Panc1 (cell line): ENCODE measurements around the gene FAP. TPM values are rescaled to one million over a fixed set of nuclear protein-coding genes. Genes with fewer than 3 reads are reported as not detected.

Experiments used
- ATAC-seq: fragments of 200-7000 bp; cut with Tn5 transposase; 2 replicates; pipeline ENCODE4 v1.9.1; 2020; ENCODE audit warnings: mild to moderate bottlenecking, moderate library complexity
- BruUV-seq: library from RNA; stranded (reverse); fragments of 400-500 nt; replicated peaks from 2 replicates; lab custom pipeline; 2021; lab: Mats Ljungman, UMichigan
- CTCF ChIA-PET: fragments of 300-600 bp; sonication (Branson Sonifier 250); formaldehyde crosslinking; loops from one replicate; lab custom pipeline; 2022; ENCODE audit warnings: antibody characterized with exemption; lab: Charles Lee
- POLR2A ChIA-PET: fragments of 300-600 bp; sonication (Branson Sonifier 250); formaldehyde crosslinking; loops from one replicate; lab custom pipeline; 2022; ENCODE audit warnings: antibody characterized with exemption; lab: Charles Lee
- DNase-seq: peaks from one replicate; pipeline ENCODE4 v3.0.0-alpha.2; 2010; ENCODE audit warnings: low read depth, low spot score
- H3K27ac ChIP-seq: 2 replicates; pipeline ENCODE4 v1.5.1; 2011; ENCODE audit warnings: mild to moderate bottlenecking, low read length, inconsistent platforms
- H3K27me3 ChIP-seq: fragments of 200-500 bp; sonication (Bioruptor generic); 2 replicates; pipeline ENCODE4 v1.6.0; 2014; ENCODE audit warnings: low read length, inconsistent platforms; ENCODE audit not compliant: control insufficient read depth, insufficient read depth
- H3K36me3 ChIP-seq: fragments of 200-500 bp; sonication (Bioruptor generic); 2 replicates; pipeline ENCODE4 v1.5.1; 2014; ENCODE audit warnings: inconsistent platforms, mild to moderate bottlenecking, low read length, moderate library complexity; ENCODE audit not compliant: control insufficient read depth, insufficient read depth
- H3K4me1 ChIP-seq: 2 replicates; pipeline ENCODE4 v1.5.1; 2011; ENCODE audit warnings: inconsistent platforms, mild to moderate bottlenecking, low read length, moderate library complexity; ENCODE audit not compliant: control insufficient read depth, insufficient read depth
- H3K4me3 ChIP-seq, 2 experiments: 2 replicates each; pipeline ENCODE4 v1.5.1; 2011 to 2012; ENCODE audit warnings: low read depth in 2 of 2, low read length in 2 of 2, mild to moderate bottlenecking in 2 of 2, inconsistent platforms in 1 of 2, moderate library complexity in 1 of 2
- H3K9me3 ChIP-seq: fragments of 200-500 bp; sonication (Bioruptor generic); 2 replicates; pipeline ENCODE4 v1.5.1; 2014; ENCODE audit warnings: low read depth, mild to moderate bottlenecking, inconsistent platforms, low read length, moderate library complexity; ENCODE audit not compliant: control insufficient read depth, insufficient read depth
- POLR2AphosphoS5 ChIP-seq: IDR thresholded peaks from 2 replicates; pipeline ENCODE4 v1.6.1; 2012; ENCODE audit warnings: mild to moderate bottlenecking, low read depth, low read length, moderate library complexity
- SIN3A ChIP-seq: IDR thresholded peaks from 2 replicates; pipeline ENCODE4 v1.6.1; 2012; ENCODE audit warnings: low read depth, mild to moderate bottlenecking, low read length, moderate library complexity, borderline replicate concordance; ENCODE audit not compliant: insufficient read depth
- TCF7L2 ChIP-seq: IDR thresholded peaks from 2 replicates; pipeline ENCODE4 v1.6.1; 2011; ENCODE audit warnings: mild to moderate bottlenecking, low read depth, low read length, inconsistent platforms
- in situ Hi-C: cut with HindIII; loops from 2 replicates; pipeline ENCODE4 v1.10.0; 2016; ENCODE audit warnings: low sequenced_read_pairs, low pct_unique_long_range_greater_than_20kb
- intact Hi-C: fragments of 100-400 bp; cut with micrococcal nuclease; formaldehyde crosslinking; loops from one replicate; pipeline ENCODE4 v1.10.0; 2022; ENCODE audit not compliant: unreplicated experiment
- total RNA-seq: library from RNA; stranded (reverse); gene quantifications from one replicate; pipeline ENCODE4 v1.2.1, GENCODE V29; 2021; ENCODE audit not compliant: unreplicated experiment
- TF ChIP-seq, protein P1 (sequence below): fragments of 450-650 bp; IDR thresholded peaks from 2 replicates; pipeline ENCODE4 v1.5.1; 2017; ENCODE audit warnings: mild to moderate bottlenecking
- TF ChIP-seq, protein P2 (sequence below), 2 experiments: IDR thresholded peaks; 2 replicates each; pipeline ENCODE4 v1.6.1; 2011 to 2012; ENCODE audit warnings: low read depth in 2 of 2, control low read depth in 1 of 2, low read length in 1 of 2, mild to moderate bottlenecking in 1 of 2, moderate library complexity in 1 of 2; ENCODE audit not compliant: insufficient read depth in 1 of 2

FAP gene
- total RNA-seq, 1 experiment from 2014 or later, result not detected

DNA sequence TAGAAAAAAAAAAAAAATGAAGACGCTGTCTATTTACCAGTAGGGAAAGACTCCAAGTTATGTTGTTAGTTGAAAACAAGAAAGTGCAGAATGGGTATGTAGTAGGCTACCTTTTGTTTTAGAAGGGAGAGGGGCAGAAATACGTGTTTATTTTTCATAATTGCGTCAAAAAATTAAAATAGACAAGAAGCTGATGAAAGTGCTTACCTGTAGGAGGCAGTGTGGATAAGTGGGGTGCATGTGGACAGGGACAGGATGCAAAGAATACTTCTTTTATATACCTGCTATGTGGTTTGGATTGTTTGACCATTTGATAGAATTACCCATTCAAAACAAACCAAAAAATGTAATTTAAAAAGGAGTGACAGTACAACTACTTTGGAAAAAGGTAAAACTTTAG is 88.2 kb downstream of the FAP start:
- no peaks in the 10 kb centered on the region for H3K4me1 ChIP-seq
- no peak overlapping the region for H3K27ac ChIP-seq
- intact Hi-C loops, result no loop called here
- no peak for ATAC-seq
- no peaks in the 10 kb centered on the region for H3K27me3 ChIP-seq
- in situ Hi-C loops, result no loop called here
- no peaks in the 10 kb centered on the region for H3K9me3 ChIP-seq
- TF ChIP-seq SIN3A, result no peak
- DNase-seq, result no peak
- ChIA-PET CTCF (no interaction called here), POLR2A (no interaction called here)
- no peak overlapping the region for H3K4me3 ChIP-seq
- no peaks in the 10 kb centered on the region for H3K36me3 ChIP-seq
- no TSS peak for BruUV-seq

GRCh38 chr2:162153608-162154224 is 89.5 kb downstream of the FAP start:
- Histone ChIP-seq H3K9me3 (no peaks in the 10 kb centered on the region), H3K36me3 (no peaks in the 10 kb centered on the region), H3K27ac (no peak overlapping the region), H3K27me3 (no peaks in the 10 kb centered on the region; the same call in 1 of the 2 replicates), H3K4me1 (no peaks in the 10 kb centered on the region), H3K4me3 (no peak overlapping the region)
- TF ChIP-seq, protein P1, sequence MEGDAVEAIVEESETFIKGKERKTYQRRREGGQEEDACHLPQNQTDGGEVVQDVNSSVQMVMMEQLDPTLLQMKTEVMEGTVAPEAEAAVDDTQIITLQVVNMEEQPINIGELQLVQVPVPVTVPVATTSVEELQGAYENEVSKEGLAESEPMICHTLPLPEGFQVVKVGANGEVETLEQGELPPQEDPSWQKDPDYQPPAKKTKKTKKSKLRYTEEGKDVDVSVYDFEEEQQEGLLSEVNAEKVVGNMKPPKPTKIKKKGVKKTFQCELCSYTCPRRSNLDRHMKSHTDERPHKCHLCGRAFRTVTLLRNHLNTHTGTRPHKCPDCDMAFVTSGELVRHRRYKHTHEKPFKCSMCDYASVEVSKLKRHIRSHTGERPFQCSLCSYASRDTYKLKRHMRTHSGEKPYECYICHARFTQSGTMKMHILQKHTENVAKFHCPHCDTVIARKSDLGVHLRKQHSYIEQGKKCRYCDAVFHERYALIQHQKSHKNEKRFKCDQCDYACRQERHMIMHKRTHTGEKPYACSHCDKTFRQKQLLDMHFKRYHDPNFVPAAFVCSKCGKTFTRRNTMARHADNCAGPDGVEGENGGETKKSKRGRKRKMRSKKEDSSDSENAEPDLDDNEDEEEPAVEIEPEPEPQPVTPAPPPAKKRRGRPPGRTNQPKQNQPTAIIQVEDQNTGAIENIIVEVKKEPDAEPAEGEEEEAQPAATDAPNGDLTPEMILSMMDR, result peak; percentile 70
- TF ChIP-seq POLR2AphosphoS5, result no peak
- DNase-seq (peak; percentile 46), ATAC-seq (peak; percentile 86)
- in situ Hi-C loops, result no loop called here
- intact Hi-C loops, result loop anchor here (2.0 kb wide), 1 partner anchor 145 kb away; no protein-coding TSS in a partner anchor
- BruUV-seq, result no TSS peak
- POLR2A ChIA-PET, result no interaction called here
- CTCF ChIA-PET, result interaction anchor here (0.6 kb wide), 1 partner anchor 144 kb away, joined by 3 read pairs; no protein-coding TSS in a partner anchor

DNA sequence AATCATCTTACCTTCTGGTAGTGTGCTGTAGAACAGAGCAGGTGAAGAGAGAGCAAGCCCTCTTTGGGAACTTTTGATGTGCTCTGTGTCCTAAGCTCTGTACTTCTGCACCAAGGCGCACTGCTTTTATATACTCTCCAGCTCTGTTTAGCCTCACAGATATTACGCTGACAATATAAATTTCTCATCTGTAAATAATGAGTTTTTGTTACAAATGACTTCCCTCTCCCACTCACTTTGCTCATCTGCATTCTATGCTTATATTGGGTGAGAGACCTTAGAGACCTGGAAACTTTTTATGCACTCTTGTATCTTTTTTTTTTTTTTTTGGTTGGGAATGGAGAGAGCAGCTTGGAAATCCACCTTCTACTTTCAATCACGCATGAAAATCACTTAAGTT is 91.1 kb downstream of the FAP start, which contains the start of gene GCG:
Gene GCG (minus strand): TSS at position 101 of the 400 bp plus-strand sequence. CDS start 3,069 bp downstream, outside the sequence.
- intact Hi-C loops, result loop anchor here (2.0 kb wide), 1 partner anchor 147 kb away; no protein-coding TSS in a partner anchor
- H3K4me3 ChIP-seq, result no peak within 1 kb of the TSS
- TF ChIP-seq, protein P1, result no peak
- TF ChIP-seq, protein P2, sequence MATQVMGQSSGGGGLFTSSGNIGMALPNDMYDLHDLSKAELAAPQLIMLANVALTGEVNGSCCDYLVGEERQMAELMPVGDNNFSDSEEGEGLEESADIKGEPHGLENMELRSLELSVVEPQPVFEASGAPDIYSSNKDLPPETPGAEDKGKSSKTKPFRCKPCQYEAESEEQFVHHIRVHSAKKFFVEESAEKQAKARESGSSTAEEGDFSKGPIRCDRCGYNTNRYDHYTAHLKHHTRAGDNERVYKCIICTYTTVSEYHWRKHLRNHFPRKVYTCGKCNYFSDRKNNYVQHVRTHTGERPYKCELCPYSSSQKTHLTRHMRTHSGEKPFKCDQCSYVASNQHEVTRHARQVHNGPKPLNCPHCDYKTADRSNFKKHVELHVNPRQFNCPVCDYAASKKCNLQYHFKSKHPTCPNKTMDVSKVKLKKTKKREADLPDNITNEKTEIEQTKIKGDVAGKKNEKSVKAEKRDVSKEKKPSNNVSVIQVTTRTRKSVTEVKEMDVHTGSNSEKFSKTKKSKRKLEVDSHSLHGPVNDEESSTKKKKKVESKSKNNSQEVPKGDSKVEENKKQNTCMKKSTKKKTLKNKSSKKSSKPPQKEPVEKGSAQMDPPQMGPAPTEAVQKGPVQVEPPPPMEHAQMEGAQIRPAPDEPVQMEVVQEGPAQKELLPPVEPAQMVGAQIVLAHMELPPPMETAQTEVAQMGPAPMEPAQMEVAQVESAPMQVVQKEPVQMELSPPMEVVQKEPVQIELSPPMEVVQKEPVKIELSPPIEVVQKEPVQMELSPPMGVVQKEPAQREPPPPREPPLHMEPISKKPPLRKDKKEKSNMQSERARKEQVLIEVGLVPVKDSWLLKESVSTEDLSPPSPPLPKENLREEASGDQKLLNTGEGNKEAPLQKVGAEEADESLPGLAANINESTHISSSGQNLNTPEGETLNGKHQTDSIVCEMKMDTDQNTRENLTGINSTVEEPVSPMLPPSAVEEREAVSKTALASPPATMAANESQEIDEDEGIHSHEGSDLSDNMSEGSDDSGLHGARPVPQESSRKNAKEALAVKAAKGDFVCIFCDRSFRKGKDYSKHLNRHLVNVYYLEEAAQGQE (IDR thresholded peaks at IDR 0.05; ENCODE audit: insufficient read depth in 1 of 2, low read depth in 2 of 2, low read length in 1 of 2), result no peak
- TF ChIP-seq TCF7L2, result no peak
- TF ChIP-seq POLR2AphosphoS5, result no peak
- TF ChIP-seq SIN3A, result no peak
- in situ Hi-C loops, result no loop called here
- H3K4me1 ChIP-seq, result no peaks in the 10 kb centered on the region
- CTCF ChIA-PET, result no interaction called here
- no peaks in the 10 kb centered on the region for H3K9me3 ChIP-seq
- H3K27ac ChIP-seq, result no peak within 1 kb of the TSS
- DNase-seq (no peak), ATAC-seq (no peak)
- no TSS peak for BruUV-seq
- H3K36me3 ChIP-seq, result no peaks in the 10 kb centered on the region
- POLR2A ChIA-PET, result no interaction called here
- H3K27me3 ChIP-seq, result no peaks in the 10 kb centered on the region; the same call in 1 of the 2 replicates
